Measurements from ENCODE around the gene CCL3.

DNA sequence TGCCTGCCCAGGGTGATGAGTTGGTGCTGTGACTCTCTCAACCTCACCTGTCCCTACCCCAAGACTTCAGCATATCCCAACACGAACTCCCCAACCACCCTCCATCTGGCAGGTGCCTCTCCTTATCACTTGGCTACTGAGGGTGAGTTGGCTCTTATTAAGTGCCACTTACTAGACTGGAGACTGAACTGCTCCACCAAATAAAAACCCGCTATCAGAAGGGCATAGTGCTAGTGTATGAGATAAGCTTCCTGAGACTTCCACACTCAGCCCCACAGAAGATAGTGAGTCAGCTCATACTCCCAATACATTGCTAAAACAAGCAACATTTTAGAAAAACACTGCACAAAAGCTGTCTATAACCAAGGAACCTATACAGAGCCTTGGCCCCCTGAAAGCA is 41.9 kb downstream of the CCL3 start:
- TF ChIP-seq, protein P1, sequence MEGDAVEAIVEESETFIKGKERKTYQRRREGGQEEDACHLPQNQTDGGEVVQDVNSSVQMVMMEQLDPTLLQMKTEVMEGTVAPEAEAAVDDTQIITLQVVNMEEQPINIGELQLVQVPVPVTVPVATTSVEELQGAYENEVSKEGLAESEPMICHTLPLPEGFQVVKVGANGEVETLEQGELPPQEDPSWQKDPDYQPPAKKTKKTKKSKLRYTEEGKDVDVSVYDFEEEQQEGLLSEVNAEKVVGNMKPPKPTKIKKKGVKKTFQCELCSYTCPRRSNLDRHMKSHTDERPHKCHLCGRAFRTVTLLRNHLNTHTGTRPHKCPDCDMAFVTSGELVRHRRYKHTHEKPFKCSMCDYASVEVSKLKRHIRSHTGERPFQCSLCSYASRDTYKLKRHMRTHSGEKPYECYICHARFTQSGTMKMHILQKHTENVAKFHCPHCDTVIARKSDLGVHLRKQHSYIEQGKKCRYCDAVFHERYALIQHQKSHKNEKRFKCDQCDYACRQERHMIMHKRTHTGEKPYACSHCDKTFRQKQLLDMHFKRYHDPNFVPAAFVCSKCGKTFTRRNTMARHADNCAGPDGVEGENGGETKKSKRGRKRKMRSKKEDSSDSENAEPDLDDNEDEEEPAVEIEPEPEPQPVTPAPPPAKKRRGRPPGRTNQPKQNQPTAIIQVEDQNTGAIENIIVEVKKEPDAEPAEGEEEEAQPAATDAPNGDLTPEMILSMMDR (IDR thresholded peaks at IDR 0.05): no peak
- no peak for TF ChIP-seq POLR2A (IDR thresholded peaks at IDR 0.05)

All from ovary (tissue), 3 donors.